ENCODE results near the gene ACAN.

- TF ChIP-seq POLR2AphosphoS5 (IDR thresholded peaks at IDR 0.05; ENCODE audit: borderline replicate concordance, low read depth, low read length) (no peak), EZH2 (IDR thresholded peaks at IDR 0.05) (no peak), FOXP2 (optimal IDR thresholded peaks at IDR 0.05; ENCODE audit: control extremely low read depth, extremely low read length, insufficient read depth) (no peak)
Observed at GRCh38 chr15:88769161-88769971, 33.9 kb upstream of the ACAN start.

Data from SK-N-MC (cell line).